GM18526 (cell line): ENCODE results near the gene MARCHF4.

Source experiments
- POLR2A ChIP-seq: IDR thresholded peaks from 3 replicates; pipeline ENCODE4 v1.6.1; 2011; ENCODE audit not compliant: insufficient read length; ENCODE audit errors: extremely low read depth

Gene MARCHF4

DNA sequence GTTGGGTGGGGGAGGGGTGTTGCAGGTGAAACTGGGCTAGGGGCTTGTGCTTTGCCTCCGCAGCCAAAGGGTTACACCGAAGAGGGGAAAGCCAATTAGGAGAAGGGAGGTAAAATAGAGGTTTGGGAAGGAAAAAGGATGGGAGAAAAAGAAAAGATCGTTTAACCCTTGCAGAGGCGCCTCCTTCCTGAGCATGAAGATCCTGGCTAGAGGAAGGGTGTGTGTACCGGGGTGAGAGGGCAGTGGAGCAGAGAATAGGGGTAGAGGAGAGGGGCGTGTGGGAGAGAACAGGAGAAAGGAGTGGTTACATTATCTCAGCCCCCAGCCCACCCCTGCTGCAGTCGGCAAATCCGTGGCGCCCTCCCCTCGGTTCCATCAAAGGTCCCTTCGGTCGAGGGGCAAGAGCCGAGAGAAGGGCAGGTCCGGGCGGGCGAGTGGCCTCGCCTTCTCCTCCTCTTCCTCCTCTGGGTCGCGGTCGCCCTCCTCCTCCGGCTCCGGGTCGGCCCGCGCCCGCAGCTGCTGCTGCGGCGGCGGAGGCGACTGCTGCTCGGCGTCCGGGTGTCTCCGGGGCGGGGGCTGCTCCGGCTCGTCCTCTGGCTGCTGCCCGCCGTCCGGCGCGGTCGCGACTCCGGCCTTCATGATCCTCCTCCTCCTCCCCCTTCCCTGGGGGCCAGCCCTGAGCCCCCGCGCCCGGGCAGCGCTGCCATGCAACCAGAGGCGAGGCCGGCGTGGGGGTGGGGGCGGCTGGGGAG is 1.1 kb downstream of the MARCHF4 start:
- TF ChIP-seq POLR2A, result no peak

DNA sequence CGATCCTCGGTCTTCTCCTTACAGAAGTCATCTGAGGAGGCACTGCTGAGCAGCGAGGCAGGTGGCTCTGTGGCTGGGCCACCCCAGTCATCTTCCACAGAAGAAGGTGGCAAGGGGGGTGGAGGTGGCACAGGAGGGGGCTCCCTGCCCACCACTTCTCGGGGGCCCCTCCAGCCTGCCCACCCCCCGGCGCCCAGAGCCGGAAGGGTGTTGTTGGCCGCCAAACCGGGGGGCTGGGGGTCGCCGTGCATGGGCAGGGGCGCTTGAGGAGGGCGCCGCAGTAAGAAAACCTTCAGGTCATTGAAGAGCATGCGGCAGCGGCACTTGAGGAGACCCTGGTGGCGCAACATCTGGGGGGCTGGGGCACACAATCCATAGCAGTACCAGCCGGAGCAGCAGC is 2.5 kb downstream of the MARCHF4 start:
- TF ChIP-seq POLR2A, result no peak

DNA sequence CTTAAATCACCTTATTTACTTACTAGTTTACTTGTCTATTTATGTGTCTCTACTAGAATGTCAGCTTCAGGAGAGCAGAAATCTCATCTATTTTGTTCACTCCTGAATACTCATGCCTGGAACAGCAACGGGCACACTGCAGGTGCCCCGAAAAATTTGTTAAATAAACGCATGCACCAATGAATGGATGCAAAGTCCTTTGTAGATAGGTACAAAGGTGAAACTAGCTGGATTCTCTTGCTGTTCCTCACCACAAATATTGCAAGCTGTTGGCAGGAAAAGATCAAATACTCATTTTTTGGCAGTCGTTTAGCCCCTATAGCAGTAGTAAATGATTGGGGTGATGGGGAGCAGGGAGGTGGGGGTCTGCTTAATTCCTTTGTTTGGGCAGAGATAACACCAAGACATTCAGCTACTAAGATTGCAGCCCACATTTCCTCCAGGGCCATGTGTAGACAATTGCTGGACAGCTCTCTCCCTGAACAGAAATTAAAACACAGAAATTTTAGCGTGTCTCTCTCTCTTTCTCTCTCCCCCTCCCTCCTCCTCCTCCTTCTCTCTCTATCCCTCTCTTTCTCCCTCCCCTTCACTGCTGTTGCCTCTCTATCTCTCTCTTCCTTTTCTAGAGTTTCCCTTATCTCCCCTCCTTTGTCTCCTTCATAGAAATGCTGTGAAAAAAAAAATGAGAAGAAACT is 5.4 kb downstream of the MARCHF4 start:
- no peak for TF ChIP-seq POLR2A

DNA sequence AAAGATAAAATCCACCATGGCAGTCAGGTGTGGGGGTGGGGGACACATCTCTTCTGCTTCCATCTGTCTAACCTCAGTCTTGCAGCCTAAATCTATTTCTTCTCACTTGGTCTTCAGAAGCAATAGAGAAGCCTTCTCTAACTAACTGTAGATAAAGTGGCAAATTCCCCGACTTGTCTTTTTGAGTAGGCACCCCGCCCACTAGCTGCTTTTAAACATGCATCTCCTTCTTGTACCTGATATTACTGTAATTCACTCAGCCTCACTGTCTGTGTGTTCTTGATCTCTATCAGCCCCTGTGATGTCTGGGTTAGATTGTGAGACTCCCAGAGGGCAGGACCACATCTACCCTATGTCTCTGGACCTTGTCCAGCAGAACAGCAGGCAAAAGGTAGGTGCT is 6.8 kb downstream of the MARCHF4 start:
- no peak for TF ChIP-seq POLR2A

DNA sequence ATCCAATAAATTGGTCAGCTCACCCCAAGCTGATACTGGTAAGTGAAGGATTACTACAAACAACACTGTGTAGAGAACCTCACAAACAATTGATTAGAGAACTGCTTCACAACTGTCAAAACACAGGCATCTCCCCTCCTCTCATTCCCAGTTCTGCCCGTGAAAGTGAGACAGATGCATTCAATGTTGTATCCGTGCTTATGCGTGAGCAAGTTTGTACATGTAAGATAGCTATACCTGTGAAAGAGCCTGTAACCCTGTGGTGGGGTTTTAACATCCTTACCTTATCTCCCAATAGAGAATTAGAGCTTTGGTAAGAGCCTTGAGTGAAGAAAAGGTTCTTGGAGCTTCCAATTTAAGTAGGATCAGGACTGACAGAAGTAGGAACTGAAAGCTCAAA is 9.1 kb downstream of the MARCHF4 start:
- TF ChIP-seq POLR2A, result no peak

DNA sequence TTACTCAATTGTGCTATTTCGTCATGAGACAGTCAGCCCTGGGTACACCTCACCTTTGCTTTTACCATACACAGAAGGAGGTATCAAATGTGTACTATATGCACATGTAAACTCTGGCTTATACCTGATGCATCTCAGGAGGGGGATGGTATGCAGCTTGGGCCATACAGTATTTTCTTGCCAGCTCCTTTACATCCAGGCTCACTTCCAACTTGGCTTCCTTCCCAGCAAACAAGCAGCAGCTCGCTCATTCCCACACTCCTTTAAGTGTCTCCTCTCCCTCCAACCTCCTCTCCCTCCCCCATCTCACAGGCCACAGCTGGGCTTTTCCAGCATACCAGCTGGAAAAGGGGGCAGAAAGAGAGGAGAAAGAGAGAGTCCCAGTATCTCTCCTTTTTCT is 9.6 kb downstream of the MARCHF4 start:
- TF ChIP-seq POLR2A, result no peak

DNA sequence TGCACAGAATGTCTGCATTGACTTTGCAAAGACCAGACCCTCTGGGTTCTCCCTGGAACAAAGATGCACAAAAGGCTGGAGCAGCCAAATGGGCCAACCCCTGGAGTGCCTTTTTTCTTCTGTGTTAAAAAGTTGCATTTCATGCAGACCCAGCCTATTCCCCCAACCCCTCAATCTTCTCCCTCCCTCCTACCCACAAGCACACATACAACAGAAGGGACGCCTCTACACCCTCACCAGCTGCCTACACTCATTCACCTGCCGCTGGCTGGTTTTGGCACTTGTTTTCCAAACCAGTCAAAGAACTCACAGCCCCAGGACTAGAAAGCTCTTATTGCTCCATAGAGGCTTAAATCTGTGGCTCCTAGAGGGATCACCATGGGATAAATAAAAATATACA is 16.6 kb downstream of the MARCHF4 start:
- no peak for TF ChIP-seq POLR2A

DNA sequence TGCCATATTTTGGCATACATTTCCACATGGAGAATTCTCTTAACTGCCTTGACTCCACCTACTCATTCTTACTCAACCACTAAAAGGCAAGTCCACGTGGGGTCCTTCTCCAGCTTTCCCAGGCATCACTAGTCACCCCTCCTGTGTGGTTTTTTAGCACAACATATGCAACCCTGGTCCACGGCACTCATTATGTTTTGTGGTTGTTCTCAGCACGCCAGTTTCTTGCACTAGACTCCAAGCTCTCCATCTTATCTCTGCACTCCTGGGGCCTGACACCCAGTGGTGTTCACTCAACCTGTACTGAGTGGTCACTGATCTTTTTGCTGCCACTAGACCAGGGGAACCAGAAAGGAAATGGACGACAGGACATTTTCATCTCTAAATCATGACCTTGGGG is 18.0 kb downstream of the MARCHF4 start:
- TF ChIP-seq POLR2A, result no peak

DNA sequence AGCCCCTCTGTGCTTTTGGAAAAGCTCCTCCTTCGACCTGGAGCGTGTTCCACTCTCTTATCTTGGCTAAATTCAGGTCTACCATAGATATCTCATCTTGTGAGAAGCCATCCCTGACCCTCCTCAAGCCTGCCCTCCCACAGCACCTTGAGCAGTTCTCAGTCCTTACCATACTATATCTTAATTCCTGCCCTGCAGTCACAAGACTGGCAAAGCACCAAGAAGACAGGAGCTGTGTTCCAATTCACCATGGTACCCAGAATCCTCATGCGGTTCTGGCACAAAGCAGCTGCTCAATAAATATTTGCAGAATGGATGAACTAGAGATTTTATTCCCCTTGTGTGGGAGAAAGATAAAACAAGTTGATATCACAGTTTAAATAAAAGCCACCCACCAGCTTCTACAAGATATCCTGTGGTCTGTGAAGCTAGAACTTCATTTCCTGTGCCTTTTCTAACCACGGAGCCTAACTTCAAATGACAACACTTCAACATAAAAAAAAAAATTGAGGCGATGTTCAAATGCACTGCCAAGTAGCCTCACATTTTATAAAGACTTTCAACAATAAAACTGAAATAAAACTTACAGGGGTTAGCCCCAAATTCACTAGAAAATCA is 19.5 kb downstream of the MARCHF4 start:
- no peak for TF ChIP-seq POLR2A

DNA sequence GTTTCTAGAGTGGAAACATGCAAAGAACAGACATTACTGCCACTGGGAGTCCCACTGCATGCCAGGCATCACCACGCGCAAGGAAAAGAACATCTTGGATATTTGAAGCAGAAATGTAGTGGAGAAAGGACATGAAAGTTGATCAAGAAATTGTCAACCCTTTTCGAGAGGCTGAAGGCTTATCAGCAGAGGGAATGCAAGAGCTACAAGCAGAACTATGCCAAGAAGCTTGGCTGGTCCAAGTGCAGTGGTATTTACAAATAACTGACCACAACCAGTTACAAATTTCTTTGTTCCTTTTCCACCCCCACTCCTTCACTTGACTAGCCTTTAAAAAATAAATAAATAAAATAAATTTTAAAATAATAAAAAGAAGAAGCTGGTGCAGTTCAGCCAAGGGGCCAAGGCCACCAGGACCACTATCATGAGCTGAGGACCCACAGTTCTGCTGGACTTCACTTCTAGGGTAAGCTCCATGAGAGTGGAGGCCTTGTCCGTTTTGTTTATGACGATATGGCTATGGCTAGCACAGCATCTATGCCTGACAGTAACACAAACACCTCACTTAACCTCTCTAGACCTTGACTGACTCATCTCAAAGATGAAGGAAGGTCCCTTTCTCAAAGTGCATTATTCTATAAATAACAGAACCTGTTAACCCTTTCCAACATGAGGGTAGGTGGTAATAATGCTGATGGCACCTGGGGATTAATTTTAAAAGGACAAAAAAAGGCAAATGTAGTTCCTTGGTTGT is 20.9 kb downstream of the MARCHF4 start:
- TF ChIP-seq POLR2A, result no peak

DNA sequence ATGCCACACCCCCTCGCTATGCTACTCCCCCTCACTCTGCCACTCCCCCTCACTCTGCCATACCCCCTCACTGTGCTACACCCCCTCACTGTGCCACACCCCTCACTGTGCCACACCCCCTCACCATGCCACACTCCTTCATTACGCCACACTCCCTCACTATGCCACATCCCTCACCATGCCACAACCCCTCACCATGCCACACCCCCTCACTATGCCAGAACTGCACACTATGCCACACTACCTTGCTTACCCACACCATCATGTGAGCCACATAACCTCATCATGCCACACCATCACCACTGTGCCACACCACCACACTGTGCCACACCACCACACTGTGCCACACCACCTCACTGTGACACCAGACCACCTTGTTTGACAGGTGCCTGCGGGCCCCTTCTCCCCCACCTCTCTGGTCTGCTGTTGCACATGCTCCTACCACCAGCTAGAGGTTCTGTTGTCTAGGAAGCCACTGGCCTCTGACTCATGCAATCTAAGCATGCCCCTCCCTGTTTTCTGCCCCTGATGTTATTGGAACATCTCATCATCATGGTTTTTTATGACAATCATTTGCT is 22.0 kb downstream of the MARCHF4 start:
- TF ChIP-seq POLR2A, result no peak

DNA sequence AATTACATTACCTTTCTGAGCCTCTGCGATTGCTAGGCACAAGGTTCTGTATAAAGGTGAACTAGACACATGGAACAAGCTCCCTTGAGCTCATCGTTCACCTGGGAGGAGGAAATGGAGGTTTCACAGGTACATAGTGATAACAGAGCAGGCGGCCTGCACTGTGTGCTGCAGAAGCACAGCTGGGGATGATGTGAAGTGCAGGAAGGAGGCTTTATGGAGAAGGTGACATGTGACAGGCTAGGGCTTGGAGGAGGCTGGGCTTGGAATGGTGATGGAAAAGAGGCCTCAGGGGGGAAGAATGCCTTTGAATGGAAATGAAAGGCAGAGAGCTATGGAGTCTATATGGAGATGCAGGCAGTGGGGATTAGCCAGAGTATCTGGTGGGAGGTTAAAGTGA is 22.9 kb downstream of the MARCHF4 start:
- no peak for TF ChIP-seq POLR2A

DNA sequence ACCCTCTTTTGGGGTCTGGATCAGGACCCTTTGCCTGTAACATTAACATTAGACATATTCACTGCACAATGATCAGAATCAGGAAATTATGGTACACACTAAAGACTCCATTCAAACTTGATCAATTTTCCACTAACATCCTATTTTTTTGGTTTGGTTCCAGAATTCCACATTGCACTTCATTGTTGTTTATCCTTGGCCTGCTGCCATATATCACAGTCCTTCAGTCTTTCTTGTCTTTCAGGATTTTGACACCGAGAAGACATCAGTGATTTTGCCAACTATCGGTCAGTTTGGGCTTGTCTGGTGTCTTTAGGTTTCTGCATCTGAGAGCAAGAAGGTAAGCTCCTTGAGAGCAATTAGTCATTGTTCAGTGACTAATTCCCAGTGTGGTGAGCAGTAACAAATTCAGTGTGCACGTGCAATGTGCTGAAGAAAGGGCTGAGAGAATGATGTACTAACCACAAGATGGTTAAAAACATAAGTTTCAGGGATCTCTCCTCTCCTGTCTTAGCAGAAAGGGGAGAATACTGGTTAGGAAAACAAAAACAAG is 23.5 kb downstream of the MARCHF4 start:
- no peak for TF ChIP-seq POLR2A

DNA sequence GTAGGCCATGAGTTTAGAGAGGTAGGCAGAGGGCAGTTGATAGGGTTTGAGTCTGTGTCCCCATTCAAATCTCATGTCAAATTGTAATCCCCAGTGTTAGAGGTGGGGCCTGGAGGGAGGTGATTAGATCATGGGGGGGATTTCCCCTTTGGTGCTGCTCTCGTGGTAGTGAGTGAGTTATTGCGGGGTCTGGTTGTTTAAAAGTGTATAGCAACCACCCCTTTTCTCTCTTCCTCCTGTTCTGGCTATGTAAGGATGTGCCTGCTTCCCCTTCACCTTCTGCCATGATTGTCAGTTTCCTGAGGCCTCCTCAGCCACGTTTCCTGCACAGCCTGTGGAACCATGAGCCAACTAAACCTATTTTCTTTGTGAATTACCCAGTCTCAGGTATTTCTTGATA is 25.5 kb downstream of the MARCHF4 start:
- no peak for TF ChIP-seq POLR2A

DNA sequence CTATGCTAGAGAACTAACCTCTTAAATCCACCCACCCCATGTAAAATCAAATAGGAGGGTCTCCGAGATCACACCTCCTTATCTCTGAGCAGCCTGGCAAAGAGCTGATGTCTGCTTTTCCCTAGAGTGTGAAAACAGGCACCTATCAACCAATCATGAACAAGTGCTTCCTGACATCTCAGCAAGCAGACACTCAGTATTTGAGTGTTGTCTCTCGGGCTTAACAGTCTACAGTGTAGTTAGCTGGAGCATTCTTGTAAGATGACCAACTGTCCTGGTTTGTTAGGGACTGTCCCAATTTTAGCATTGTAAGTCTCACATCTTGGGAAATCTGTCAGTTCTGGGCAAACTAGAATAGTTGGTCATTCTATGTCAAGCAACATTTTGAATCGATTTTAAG is 26.4 kb downstream of the MARCHF4 start:
- TF ChIP-seq POLR2A, result no peak

DNA sequence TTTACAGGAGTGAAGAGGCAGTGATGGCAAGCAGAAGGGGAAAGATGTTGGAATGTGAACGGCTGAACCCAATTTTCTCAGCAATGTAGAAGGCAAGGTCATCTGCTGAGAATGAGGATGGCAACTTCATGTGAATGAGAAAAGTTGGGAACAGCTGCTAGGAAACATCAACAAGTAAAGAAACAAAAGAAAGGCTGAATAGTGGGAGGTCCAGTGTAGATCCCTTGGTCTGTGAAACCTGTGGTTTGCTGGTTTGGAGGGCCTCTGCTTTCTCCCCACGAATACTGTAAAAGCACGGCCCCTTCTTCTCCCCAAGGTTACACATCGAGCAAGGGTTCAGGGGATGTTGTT is 27.4 kb downstream of the MARCHF4 start:
- no peak for TF ChIP-seq POLR2A
